Epithelial cell of esophagus (primary cell): Measurements from ENCODE around the gene PHYHIPL.

Experiments used
- DNase-seq: peaks from one replicate; pipeline ENCODE4 v3.0.0; 2010; ENCODE audit warnings: low read depth
- H3K4me3 ChIP-seq: 2 replicates; pipeline ENCODE4 v1.5.1; 2011; ENCODE audit warnings: mild to moderate bottlenecking, low read length, control low read depth
- CTCF ChIP-seq: IDR thresholded peaks from 2 replicates; pipeline ENCODE4 v1.5.1; 2011; ENCODE audit warnings: low read depth, mild to moderate bottlenecking, low read length, control low read depth, inconsistent platforms; ENCODE audit not compliant: insufficient read depth; ENCODE audit errors: missing control alignments

Gene PHYHIPL

DNA sequence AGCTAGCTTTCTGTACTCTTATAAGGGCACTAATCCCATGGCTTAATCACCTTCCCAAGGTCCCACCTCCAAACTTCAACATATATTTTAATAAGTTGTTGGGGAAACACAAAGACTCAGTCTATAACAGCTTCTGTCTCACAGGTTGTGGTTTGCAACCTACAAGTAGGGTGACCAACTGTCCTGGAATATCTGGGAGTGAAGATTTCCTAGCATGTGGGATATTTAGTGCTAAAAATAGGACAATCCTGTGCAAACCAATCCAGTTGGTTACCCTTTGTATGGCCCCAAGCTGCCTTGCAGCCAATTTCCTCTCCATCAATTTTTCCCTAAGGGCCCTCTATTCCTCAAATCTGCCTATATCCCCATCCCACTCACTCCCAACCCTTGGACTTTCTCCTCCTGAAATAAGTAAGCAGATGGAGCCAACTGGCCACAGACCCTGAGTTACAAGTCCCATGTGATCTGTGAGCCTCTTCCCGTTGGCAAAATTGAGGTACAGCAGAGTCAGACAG, 103.6 kb downstream of the PHYHIPL start:
- H3K4me3 ChIP-seq = no peak overlapping the region
- TF ChIP-seq CTCF = no peak
- no peak for DNase-seq

DNA sequence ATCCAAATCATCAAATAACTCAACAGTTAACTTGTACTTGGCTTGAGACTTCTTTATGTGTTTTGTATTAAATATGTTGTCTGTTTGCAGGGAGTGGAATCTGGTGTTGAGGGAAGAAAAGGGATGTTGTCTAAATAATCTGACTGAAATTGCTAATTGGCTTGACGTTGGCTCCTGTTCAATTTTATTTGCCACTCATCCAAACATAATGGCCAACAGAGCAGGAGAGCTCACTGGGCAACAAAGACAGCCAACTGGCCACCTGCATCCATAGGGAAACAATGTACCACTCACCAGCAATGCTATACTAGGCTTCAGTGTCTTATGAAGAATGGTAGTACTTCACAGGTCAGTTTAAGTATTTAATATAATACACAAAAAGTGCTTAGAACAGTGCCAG, 105.4 kb downstream of the PHYHIPL start:
- no peak overlapping the region for H3K4me3 ChIP-seq
- DNase-seq = no peak
- TF ChIP-seq CTCF = no peak

GRCh38 chr10:59283456-59284091, 107.1 kb downstream of the PHYHIPL start:
- no peak for TF ChIP-seq CTCF

DNA sequence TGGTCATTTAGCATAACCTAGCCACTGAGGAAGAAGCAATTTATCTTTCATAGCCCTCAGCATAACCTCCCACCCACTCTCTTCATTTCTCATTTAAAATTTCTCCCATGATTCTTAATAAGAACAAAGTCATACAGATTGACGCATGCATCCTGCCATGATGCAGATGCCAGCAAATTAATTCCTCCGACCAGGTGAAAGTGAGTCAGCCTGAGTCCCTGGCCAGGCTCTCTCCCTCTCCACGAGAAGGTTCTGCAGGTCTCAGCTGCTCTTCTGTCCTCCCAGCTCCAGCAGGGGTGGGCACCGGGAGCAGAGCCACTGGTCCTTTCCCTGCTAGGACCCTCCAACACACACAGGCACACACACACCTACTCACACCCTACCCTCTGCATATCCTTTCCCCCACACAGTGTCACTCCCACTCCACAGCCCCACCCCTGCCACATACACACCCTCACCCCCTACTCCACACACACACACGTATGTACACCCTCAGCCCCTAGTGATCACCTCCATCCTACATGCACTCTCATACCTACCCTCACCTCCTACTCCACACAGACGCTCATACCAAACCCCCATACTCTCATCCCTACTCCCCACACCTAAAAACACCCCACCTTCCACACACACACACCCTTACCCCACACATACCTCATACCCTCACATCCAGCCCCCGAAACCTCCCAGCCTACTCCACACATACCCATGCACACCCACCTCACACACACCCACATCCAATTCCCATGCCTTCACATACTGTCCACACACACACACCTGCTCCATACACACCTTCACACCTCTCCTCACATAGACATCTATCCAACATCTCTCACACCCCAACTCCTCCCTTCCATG, 107.9 kb downstream of the PHYHIPL start:
- DNase-seq = peak; percentile 30
- TF ChIP-seq CTCF = no peak
- no peak overlapping the region for H3K4me3 ChIP-seq

More at GRCh38 chr10:59283456-59284091, 107.1 kb downstream of the PHYHIPL start:
- peak; percentile 61 for DNase-seq
- H3K4me3 ChIP-seq = no peak overlapping the region

DNA sequence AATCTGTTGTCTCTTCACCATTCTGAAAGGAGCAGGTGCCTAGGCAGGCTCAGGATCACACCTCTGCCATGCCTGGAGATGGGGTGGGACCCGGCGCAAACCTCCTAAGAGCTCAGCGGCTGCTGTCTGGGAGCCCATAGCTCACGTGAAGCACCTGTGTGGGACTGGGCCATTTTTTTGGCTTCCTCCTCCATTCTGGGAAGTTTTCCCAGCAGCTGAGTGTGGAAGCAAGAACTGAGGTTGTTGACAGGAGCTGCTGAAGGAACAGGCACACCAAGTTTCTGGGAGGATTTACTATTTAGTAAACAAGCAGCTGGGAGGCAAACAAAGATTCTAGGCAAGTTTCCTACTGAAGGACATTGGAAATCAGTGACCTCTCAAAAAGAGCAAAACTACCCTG, 108.6 kb downstream of the PHYHIPL start:
- DNase-seq = no peak
- H3K4me3 ChIP-seq = no peak overlapping the region
- TF ChIP-seq CTCF = no peak

GRCh38 chr10:59285848-59286247, 109.4 kb downstream of the PHYHIPL start:
- TF ChIP-seq CTCF = no peak
- H3K4me3 ChIP-seq = no peak overlapping the region

More at GRCh38 chr10:59285848-59286247, 109.4 kb downstream of the PHYHIPL start:
- DNase-seq = peak; percentile 8
